GM21576 (cell line): ENCODE results near the gene EFNA2.
"Not testable (repeated sequence)": the region's sequence is repeated elsewhere in the genome, so short reads cannot be mapped to it uniquely, and the experiment has no call there.

Experiments used
- ATAC-seq: cut with Tn5 transposase; IDR thresholded peaks from one replicate; pipeline ENCODE4 v1.9.1; 2021; ENCODE audit warnings: mild to moderate bottlenecking, moderate library complexity; ENCODE audit not compliant: unreplicated experiment

EFNA2 gene

GRCh38 chr19:1285737-1286360 lies at the start of gene EFNA2:
Gene EFNA2 (plus strand): TSS chr19:1285873. CDS start chr19:1286169, 296 bp downstream.
- ATAC-seq: no peak

- ATAC-seq: no peak
Observed at GRCh38 chr19:1236576-1236975, 49.1 kb upstream of the EFNA2 start.

- no peak for ATAC-seq
Observed at GRCh38 chr19:1237027-1237659, 48.5 kb upstream of the EFNA2 start.

GRCh38 chr19:1237754-1238368 lies 47.8 kb upstream of the EFNA2 start, which contains the start of gene CBARP:
Gene CBARP (minus strand): TSS chr19:1238005. CDS start chr19:1236100, 1,905 bp downstream.
- no peak for ATAC-seq

GRCh38 chr19:1238369-1239303 lies 47.0 kb upstream of the EFNA2 start:
- no peak for ATAC-seq

GRCh38 chr19:1239420-1239795 lies 46.3 kb upstream of the EFNA2 start:
- ATAC-seq: no peak

- ATAC-seq: no peak
Observed at GRCh38 chr19:1239796-1240737, 45.6 kb upstream of the EFNA2 start.

- no peak for ATAC-seq
Observed at GRCh38 chr19:1240925-1241324, 44.7 kb upstream of the EFNA2 start.

GRCh38 chr19:1241417-1242095 lies 44.1 kb upstream of the EFNA2 start, which contains the start of gene ATP5F1D:
Gene ATP5F1D (plus strand): TSS chr19:1241751. CDS start chr19:1241851, 100 bp downstream.
- peak; percentile 41 for ATAC-seq

GRCh38 chr19:1243768-1244692 lies 41.6 kb upstream of the EFNA2 start:
- ATAC-seq: no peak

GRCh38 chr19:1244693-1245451 lies 40.8 kb upstream of the EFNA2 start:
- no peak for ATAC-seq

- ATAC-seq: no peak
Observed at GRCh38 chr19:1245494-1246264, 40.0 kb upstream of the EFNA2 start.

GRCh38 chr19:1246265-1247087 lies 39.2 kb upstream of the EFNA2 start:
- not testable (repeated sequence) for ATAC-seq

- ATAC-seq: no peak
Observed at GRCh38 chr19:1247748-1248138, 37.9 kb upstream of the EFNA2 start.

- peak; percentile 3 for ATAC-seq
Observed at GRCh38 chr19:1248139-1248785, 37.4 kb upstream of the EFNA2 start, which contains the start of gene MIDN. Gene MIDN (plus strand): TSS chr19:1248583. CDS start chr19:1250297, 1,714 bp downstream.
